ENCODE measurements around the gene DCDC1.

- TF ChIP-seq, protein P1, sequence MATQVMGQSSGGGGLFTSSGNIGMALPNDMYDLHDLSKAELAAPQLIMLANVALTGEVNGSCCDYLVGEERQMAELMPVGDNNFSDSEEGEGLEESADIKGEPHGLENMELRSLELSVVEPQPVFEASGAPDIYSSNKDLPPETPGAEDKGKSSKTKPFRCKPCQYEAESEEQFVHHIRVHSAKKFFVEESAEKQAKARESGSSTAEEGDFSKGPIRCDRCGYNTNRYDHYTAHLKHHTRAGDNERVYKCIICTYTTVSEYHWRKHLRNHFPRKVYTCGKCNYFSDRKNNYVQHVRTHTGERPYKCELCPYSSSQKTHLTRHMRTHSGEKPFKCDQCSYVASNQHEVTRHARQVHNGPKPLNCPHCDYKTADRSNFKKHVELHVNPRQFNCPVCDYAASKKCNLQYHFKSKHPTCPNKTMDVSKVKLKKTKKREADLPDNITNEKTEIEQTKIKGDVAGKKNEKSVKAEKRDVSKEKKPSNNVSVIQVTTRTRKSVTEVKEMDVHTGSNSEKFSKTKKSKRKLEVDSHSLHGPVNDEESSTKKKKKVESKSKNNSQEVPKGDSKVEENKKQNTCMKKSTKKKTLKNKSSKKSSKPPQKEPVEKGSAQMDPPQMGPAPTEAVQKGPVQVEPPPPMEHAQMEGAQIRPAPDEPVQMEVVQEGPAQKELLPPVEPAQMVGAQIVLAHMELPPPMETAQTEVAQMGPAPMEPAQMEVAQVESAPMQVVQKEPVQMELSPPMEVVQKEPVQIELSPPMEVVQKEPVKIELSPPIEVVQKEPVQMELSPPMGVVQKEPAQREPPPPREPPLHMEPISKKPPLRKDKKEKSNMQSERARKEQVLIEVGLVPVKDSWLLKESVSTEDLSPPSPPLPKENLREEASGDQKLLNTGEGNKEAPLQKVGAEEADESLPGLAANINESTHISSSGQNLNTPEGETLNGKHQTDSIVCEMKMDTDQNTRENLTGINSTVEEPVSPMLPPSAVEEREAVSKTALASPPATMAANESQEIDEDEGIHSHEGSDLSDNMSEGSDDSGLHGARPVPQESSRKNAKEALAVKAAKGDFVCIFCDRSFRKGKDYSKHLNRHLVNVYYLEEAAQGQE (IDR thresholded peaks at IDR 0.05; ENCODE audit: insufficient read depth in 1 of 2, low read depth in 2 of 2, low read length in 2 of 2), result no peak
- no peak for TF ChIP-seq POLR2AphosphoS5 (IDR thresholded peaks at IDR 0.05; ENCODE audit: low read depth, low read length)
- no peak for TF ChIP-seq SIN3A (IDR thresholded peaks at IDR 0.05; ENCODE audit: borderline replicate concordance, insufficient read depth, low read length)
- TF ChIP-seq TAF1 (IDR thresholded peaks at IDR 0.05; ENCODE audit: borderline replicate concordance, insufficient read depth, low read length), result no peak
Observed at GRCh38 chr11:30837252-30837651, 532.3 kb downstream of the DCDC1 start.

Measured in PFSK-1 (cell line).